Measurements from ENCODE around the gene GPR108.
"Not testable (repeated sequence)": the region's sequence is repeated elsewhere in the genome, so short reads cannot be mapped to it uniquely, and the experiment has no call there.

The GPR108 gene

GRCh38 chr19:6761053-6761676, 23.8 kb upstream of the GPR108 start:
- no peak for DNase-seq (ENCODE audit: low read depth in 2 of 2)

DNA sequence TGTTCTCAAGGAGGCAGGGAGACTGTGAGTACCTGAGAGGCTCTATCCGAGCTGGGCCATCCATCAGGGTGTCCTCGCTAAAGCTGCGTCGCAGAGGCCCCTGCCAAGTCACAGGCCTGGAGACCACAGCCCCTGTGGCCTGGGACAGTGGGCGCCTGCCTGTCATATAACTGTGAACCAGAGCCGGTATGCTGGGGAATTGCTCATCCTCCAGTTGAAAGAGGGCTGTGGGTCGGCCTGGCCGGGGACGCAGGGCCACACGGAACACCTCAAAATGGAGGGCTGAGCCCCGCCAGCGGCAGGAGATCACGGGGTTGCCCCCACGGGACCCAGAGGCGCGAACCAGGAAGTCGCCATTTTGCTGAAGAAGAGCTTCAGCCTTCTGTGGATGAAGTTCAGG, 23.2 kb upstream of the GPR108 start:
- DNase-seq (ENCODE audit: low read depth in 2 of 2): no peak

- no peak for DNase-seq (ENCODE audit: low read depth in 2 of 2)
These were observed 17.5 kb upstream of the GPR108 start for GRCh38 chr19:6754653-6755463.

- no peak for DNase-seq (ENCODE audit: low read depth in 2 of 2)
These were observed 16.8 kb upstream of the GPR108 start for GRCh38 chr19:6754136-6754535.

DNA sequence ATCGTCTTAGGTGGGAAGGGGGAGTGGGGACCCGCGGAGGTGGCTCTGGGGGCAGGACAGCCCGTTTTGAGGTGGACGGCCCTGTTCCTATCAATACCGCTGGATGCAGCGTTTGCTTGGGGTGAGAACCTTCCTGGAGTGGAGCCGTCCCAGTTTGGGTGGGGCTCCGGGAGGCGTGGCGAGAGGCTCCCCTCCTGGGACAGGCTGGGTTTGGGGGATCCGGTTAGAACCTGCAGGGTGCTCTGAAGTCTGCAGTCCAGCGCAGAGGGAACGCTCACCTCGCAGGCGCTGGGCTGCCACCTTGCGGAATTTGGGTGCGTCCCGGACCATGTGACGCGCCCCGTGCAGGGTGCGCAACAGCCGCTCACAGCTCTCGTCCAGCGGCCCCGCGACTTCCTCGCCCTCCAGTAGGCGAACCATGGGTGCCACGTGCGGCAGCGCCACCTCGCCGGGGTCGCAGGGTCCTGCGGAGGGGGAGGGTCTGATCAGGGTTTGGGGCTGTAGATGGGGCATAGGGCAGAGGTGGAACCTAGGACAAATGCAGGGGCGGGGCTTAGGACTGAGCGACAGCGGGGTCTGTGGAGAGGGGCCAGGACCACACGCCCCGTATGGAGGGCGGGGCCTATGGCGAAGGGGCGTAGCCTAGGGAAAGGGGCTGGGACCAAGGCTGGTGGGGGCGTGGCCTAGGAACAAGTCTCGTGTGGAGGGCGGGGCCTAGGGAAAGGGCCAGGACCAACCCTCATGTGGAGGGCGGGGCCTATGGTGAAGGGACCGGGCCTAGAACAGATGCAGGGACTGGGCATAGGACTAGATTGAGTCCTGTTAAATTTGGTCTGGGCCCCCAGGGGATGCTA, 16.0 kb upstream of the GPR108 start:
- peak; percentile 41 to 59 for DNase-seq (ENCODE audit: low read depth in 2 of 2)

DNA sequence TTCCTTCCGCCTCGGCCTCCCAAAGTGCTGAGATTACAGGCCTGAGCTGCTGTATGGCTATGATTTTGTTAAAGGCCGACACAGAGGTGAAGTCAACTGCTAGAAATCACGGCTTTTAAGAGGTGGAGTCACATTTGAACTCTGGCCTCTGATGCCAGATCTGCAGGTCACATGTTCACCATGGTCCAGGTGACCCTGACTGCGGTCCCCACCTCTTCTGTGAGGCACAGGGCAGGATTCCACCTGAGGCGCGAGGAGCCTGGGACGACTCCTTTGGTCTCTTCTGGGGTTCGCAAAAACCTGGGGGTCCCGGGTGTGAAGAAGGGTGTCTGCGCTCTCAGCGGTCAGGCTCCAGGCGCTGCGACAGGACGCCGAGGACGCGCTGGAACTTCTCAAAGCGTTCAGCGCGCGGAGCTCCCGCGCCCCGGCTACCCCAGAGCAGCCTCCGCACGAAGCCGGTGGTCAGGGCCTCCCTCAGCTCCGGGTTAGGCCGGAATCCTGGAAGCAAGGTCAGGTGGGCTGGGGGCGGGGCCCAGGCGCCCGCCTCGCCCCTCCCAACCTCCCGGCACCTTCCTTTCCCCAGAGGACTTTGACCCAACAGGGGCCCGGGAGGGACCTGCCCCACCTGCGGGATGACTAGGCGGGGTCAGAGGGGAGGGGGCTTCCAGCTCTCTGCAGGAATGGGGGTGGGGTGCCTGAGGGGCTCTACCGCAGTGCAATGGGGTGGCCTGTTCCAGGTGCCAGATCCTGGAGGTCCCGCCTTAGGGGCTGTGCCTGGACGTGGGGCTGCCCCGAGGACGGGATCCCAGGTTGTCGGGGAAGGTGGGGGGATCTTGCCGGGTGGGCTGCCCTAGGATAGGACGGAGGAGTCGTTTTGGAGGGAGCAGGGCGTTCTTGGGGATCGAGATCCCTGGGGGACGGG, 15.1 kb upstream of the GPR108 start:
- no peak for DNase-seq (ENCODE audit: low read depth in 2 of 2)

DNA sequence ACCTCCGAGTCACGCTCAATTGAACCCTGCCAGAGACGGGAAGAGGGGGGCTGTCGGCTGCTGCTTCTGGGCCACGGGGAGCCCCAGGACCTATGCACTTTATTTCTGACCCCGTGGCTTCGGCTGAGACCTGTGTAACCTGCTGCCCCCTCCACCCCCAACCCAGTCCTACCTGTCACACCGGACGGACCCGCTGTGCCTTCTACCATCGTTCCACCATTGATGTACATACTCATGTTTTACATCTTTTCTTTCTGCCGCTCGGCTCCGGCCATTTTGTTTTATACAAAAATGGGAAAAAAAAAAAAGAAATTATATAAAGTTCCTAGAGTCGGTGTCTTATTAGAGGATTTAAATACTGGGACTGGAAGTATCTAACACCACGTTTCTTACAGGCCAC, 13.8 kb upstream of the GPR108 start:
- DNase-seq (ENCODE audit: low read depth in 2 of 2): no peak

- no peak for DNase-seq (ENCODE audit: low read depth in 2 of 2)
These were observed 12.7 kb upstream of the GPR108 start for GRCh38 chr19:6750062-6750461.

GRCh38 chr19:6748543-6748942, 11.2 kb upstream of the GPR108 start:
- DNase-seq (ENCODE audit: low read depth in 2 of 2): not testable (repeated sequence)

DNA sequence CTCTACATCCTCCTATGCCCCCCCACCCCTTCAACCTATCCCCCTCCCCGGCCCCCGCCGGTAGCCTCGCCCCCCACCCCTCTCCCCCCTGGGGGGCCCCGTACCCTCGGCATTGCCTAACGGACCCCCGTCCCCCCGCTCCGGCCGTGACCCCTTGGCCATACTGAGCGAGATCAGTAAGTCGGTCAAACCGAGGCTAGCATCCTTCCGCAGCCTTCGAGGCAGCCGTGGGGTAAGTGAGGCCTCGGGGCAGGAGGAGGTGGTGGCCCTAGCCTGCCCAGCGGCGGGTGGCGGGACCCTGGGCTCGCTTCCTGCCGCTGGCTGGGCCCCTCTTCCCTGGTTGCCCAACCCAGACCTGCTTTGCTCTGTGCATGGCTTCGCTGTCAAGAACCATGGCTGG, 8.6 kb upstream of the GPR108 start:
- no peak for DNase-seq (ENCODE audit: low read depth in 2 of 2)

DNA sequence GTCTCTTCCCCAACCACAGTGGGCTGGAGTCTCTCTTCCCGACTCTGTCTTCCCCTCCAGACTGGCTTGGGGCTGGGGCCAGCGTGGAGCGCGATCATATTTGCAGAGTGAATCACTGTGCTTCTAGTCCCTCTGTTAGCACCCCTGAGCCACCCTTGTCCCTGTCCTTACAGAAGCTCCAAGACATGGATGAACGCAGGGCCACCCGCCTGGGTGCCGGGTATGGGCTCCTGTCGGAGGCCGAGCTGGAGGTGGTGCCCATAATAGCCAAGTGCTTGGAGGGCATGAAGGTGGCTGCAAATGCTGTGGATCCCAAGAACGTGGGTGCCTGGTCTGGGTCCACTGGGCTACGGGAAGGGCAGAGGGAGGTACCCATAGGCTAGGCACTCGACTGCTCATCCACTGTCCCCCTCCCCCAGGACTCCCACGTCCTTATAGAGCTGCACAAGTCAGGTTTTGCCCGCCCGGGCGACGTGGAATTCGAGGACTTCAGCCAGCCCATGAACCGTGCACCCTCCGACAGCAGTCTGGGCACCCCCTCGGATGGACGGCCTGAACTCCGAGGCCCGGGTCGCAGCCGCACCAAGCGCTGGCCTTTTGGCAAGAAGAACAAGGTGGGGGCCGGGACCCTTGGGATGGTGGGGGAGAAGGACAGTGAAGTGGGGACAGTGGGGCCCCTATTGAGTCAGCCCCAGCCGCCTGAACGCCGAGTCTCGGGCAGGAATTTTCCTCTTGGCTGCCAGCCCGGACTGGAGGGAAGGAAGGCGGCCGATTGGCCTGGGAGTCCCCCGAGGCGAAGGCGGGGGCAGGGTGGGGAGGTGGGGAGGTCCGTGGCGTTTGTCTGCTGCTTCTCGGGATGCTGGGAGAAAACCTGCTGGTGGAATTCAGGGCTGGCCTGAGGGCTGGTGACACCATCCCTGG, 7.3 kb upstream of the GPR108 start:
- no peak for DNase-seq (ENCODE audit: low read depth in 2 of 2)

- DNase-seq (ENCODE audit: low read depth in 2 of 2): no peak
These were observed 6.5 kb upstream of the GPR108 start for GRCh38 chr19:6743714-6744380.

DNA sequence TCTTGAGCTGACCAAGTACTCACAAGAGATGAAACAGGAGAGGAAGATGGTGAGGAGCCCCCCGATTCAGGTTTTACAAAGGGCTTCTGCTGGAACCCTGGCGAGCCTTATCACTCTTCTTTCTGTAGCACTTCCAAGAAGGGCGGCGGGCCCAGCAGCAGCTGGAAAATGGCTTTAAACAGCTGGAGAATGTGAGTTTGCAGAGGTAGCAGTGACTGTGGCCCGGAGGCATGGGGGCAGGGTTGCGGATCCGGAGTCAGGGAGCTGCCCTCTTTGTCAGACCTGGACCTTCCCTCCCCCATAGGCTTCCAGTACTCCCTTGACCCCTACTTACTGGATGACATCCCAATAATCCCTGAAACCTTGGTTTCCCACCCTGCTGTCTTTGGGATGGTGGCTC, 5.7 kb upstream of the GPR108 start:
- no peak for DNase-seq (ENCODE audit: low read depth in 2 of 2)

DNA sequence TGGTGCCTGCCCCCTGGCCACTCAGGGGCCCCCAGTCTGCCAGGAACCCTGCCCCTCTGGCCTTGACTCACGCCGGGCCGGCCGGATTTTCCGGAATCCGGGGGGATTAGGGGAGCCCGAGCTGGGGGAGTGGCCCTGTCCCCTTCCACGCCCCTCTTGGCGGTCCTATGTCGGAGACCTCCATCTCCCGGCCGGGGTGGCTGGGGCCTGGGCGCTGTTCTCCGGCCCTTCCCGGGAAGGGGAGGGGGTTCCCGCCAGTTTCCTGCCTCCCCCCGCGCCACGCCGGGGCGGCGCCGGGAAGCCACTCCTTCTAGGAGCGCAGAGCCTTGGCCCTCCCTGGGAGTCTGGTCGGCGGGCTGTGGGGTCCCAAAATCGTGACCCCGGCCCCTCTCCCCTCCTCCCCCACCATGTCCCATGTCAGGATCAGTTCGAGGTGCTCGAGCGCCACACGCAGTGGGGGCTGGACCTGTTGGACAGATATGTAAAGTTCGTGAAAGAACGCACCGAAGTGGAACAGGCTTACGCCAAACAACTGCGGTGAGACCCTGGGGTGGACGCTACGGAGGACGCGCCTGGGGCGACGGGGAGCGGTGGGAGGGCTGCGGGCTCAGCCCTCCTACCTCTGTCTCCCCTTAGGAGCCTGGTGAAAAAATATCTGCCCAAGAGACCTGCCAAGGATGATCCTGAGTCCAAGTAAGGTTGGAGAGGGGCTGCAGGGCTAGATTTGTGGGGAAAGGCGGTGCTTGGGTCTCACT, 3.4 kb upstream of the GPR108 start:
- no peak for DNase-seq (ENCODE audit: low read depth in 2 of 2)

GRCh38 chr19:6739883-6740588, 2.7 kb upstream of the GPR108 start:
- DNase-seq (ENCODE audit: low read depth in 2 of 2): no peak

DNA sequence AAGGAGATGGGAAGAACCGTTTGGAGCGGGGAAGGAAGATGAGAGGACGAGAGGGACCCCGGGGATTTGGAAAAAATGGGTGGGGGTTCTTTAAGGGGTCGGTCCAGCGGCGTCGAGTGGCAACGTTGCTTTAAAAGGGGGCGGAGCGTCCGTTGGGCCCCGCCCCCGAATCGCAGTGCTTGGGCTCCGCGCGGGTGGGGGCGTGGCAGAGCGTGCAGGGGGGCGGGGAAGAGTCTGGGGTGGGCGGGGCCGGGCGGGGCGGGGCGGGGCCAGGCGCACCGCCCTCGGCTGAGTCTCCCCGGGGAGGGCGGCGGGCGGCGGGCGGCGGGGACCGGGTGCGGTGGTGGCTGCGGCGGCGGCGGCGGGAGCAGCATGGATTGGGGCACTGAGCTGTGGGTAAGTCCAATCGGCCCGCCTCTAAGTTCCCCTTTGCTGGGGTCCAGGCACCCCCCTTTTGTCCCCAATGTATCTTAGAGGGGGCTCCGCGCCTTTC, 2.1 kb upstream of the GPR108 start, which contains the start of gene TRIP10:
Gene TRIP10 (plus strand): TSS at position 291 of the 493 bp plus-strand sequence. CDS start 82 bp downstream, at position 373.
- DNase-seq (ENCODE audit: low read depth in 2 of 2): peak; percentile 50 to 69

DNA sequence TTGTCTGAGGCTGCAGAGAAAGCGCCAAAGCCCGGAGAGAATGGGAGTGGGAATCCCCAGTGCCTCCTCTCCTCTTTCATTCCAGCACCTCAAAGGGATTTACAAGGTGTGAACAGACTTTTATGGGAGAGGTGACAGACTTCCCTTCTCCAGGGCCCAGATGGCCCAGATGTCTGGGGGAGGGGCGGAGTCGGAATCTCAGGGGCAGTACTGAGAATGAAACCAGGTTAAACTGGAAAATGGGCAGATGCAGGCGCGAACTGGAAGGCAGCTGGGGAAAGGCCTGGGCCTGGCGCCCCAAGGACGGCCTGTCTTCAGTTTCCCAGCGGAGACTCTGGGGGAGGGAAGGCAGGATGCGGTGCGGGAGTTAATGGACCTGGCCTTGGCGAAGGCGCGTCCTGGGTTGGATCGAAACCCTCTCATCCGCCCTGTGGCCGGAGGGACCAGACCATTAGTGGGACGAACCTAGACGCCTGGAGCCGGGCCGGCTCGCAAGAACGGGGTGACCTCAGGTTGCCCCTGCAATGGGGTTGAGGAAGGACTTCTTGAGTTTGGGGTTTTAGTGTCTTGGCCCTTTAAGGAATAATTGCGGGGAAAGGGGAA, 1.5 kb upstream of the GPR108 start:
- DNase-seq (ENCODE audit: low read depth in 2 of 2): no peak
